GM18526 (cell line): ENCODE results near the gene OTOS.

Experiments
- POLR2A ChIP-seq: IDR thresholded peaks from 3 replicates; pipeline ENCODE4 v1.6.1; 2011; ENCODE audit not compliant: insufficient read length; ENCODE audit errors: extremely low read depth

The OTOS gene

GRCh38 chr2:240162032-240162431, 21.6 kb upstream of the OTOS start:
- TF ChIP-seq POLR2A, result no peak

GRCh38 chr2:240161087-240161750, 20.8 kb upstream of the OTOS start:
- TF ChIP-seq POLR2A, result no peak

GRCh38 chr2:240160291-240161086, 20.0 kb upstream of the OTOS start:
- TF ChIP-seq POLR2A, result no peak

GRCh38 chr2:240159251-240159839, 18.9 kb upstream of the OTOS start:
- no peak for TF ChIP-seq POLR2A

GRCh38 chr2:240157147-240157470, 16.7 kb upstream of the OTOS start:
- TF ChIP-seq POLR2A, result no peak

DNA sequence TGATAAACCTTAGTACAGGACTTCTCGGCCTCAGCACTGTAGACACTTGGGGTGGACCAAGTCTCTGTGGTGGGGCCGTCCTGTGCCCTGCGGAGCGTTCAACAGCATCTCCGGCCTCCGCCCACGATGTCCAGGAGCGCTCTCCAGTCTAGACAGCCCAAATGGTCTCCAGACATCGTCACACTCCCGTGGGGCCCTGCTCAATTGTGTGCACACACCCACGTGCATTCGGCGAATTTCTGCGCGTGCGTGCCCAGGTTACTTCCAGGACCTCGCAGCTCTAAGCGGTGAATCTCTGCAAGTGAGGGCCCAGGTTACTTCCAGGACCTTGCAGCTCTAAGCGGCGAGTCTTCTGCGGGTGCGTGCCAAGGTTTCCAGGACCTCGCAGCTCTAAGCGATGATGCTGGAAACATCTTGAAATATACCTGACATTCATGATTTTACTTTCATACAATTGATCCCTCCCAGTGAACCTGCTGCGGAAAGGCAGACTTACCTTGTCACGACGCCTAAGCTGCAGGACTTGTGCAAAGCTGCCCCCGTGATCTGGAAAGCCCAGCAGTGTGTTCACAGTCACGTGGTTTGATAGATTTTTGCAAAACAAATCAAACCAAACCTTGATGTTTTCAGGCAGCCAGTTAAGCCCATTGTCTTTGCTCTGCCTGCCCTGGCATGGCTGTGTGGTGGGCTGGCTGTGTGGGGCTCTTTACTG, 16.1 kb upstream of the OTOS start:
- no peak for TF ChIP-seq POLR2A

- TF ChIP-seq POLR2A, result no peak
Measured at GRCh38 chr2:240155745-240156390, 15.4 kb upstream of the OTOS start.

DNA sequence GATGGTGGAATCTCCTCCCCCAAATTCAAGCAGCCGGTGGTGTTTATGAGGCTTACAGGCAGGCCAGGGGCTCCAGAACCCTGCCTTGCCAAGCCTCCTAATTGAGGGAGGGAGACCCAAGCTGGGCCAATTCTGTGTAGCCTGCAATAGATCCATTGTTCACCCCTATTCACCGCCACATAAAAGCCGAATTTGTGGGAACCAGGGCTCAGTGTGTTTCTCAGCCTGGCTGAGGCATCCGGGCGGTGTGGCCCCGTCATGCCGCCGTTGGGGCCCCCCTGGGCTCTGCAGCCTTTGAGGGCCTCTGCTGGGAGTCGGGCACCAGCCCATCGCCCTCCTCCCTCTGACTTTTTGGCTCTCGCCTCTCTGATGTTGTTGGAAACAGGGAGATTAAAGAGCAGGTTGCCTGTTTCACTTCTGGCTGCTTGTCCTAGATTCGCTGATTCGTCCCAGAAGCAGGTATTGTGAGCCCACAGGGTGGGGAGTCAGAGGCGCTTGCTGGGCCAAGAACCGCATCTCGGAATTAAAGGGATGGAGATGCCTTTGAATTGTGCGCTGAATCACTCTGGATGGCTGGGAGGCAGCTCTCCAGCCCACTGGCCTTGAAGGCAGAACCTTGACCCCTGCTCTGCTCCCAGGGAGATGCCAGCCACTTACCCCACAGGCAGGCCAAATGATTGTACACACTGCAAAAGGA, 14.7 kb upstream of the OTOS start:
- TF ChIP-seq POLR2A, result no peak

- no peak for TF ChIP-seq POLR2A
Measured at GRCh38 chr2:240154606-240155005, 14.1 kb upstream of the OTOS start.

GRCh38 chr2:240153418-240153817, 13.0 kb upstream of the OTOS start:
- no peak for TF ChIP-seq POLR2A

GRCh38 chr2:240151477-240152031, 11.1 kb upstream of the OTOS start:
- no peak for TF ChIP-seq POLR2A

DNA sequence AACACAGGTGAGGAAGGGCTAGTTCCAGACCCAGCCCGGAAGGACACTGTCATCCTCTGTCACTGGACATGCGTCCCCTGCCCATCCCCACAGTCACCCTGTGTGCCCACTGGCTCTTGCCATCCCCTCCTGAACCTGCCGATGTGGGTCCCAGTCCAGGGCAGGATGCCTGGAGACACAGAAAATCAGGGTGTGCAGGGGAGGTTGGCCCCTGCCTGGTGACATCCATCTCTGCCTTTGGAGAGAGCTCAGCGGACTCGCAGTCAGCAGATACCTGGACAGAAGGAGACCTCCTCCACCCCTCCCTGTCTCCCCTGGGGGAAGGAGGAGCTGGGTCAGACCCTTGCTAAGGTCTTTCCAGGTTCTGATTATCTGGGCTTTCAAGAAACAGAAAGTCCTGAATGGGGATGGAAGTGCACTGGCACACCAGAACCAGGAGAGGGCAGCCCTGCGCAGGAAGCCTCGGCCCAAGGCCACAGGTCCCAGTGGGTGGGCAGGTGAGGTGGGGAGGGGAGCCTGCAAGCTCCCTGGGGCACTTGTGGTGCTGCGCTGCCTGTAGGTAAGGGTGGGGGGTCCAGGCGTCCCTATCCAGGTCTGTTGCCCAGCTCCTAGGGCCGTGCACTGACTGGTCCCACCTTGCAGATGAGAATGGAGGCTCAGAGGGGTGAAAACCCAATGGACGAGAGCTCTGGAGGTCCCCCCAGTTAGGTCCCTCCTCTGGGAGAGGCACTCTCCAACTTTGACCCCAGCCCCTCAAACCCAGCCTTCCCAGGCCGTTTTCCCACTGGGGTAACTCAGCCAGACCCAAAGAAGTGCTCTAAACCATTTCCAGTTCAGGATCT, 9.7 kb upstream of the OTOS start:
- TF ChIP-seq POLR2A, result no peak

GRCh38 chr2:240147911-240148587, 7.6 kb upstream of the OTOS start:
- no peak for TF ChIP-seq POLR2A

- TF ChIP-seq POLR2A, result no peak
Measured at GRCh38 chr2:240147382-240147781, 6.9 kb upstream of the OTOS start.
